ENCODE measurements around the gene UBAP1.

DNA sequence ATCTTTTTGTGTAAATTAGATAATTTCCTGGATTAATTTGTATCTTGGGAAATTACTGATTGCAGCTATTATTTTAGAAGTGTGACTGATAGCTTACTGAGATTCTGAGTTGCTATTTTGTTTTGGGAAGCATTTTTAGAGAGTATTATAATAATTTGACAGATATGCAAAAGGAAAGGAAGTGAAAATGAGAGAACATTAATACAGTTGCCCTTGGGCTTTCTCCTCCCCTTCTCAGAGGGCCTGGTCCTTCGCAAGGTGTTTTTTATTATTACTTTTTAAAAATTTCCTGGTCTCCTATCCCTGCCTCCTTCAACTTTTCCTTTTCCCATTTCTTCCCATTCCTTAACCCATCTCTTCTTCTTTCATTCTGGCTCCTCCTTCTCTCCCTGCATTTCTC, 32.6 kb downstream of the UBAP1 start:
- TF ChIP-seq, protein P1, sequence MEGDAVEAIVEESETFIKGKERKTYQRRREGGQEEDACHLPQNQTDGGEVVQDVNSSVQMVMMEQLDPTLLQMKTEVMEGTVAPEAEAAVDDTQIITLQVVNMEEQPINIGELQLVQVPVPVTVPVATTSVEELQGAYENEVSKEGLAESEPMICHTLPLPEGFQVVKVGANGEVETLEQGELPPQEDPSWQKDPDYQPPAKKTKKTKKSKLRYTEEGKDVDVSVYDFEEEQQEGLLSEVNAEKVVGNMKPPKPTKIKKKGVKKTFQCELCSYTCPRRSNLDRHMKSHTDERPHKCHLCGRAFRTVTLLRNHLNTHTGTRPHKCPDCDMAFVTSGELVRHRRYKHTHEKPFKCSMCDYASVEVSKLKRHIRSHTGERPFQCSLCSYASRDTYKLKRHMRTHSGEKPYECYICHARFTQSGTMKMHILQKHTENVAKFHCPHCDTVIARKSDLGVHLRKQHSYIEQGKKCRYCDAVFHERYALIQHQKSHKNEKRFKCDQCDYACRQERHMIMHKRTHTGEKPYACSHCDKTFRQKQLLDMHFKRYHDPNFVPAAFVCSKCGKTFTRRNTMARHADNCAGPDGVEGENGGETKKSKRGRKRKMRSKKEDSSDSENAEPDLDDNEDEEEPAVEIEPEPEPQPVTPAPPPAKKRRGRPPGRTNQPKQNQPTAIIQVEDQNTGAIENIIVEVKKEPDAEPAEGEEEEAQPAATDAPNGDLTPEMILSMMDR (conservative IDR thresholded peaks at IDR 0.05; ENCODE audit: low read depth, low read length) = no peak
- TF ChIP-seq EZH2 (IDR thresholded peaks at IDR 0.05; ENCODE audit: borderline replicate concordance, low read depth, low read length, poor library complexity, severe bottlenecking) = no peak

All from A673 (cell line).